Neuronal stem cell (in vitro differentiated cells): ENCODE measurements around the gene NPSR1. TPM values are rescaled to one million over a fixed set of nuclear protein-coding genes. Genes with fewer than 3 reads are reported as not detected.

Experiments used
- DNase-seq: peaks from one replicate; pipeline ENCODE4 v3.0.0-alpha.2; 2013; ENCODE audit warnings: low spot score
- H2AFZ ChIP-seq: one replicate; pipeline ENCODE4 v1.6.1; 2013; ENCODE audit warnings: mild to moderate bottlenecking, low read length, inconsistent platforms
- H2AK5ac ChIP-seq: 2 replicates; pipeline ENCODE4 v1.6.1; 2013; ENCODE audit warnings: low read depth, mild to moderate bottlenecking, inconsistent platforms, low read length, moderate library complexity, mixed read lengths
- H2BK120ac ChIP-seq: 2 replicates; pipeline ENCODE4 v1.6.1; 2013; ENCODE audit warnings: low read depth, mild to moderate bottlenecking, inconsistent platforms, low read length, moderate library complexity, mixed read lengths
- H2BK12ac ChIP-seq: one replicate; pipeline ENCODE4 v1.6.1; 2013; ENCODE audit warnings: low read length, inconsistent platforms
- H2BK15ac ChIP-seq: 2 replicates; pipeline ENCODE4 v1.6.1; 2013; ENCODE audit warnings: mild to moderate bottlenecking, low read length, inconsistent platforms, mixed read lengths
- H2BK5ac ChIP-seq: one replicate; pipeline ENCODE4 v1.6.1; 2013; ENCODE audit warnings: inconsistent platforms, mild to moderate bottlenecking, low read length, moderate library complexity
- H3K14ac ChIP-seq: one replicate; pipeline ENCODE4 v1.6.1; 2013; ENCODE audit warnings: low read length, inconsistent platforms
- H3K18ac ChIP-seq: 2 replicates; pipeline ENCODE4 v1.6.1; 2013; ENCODE audit warnings: low read length, inconsistent platforms
- H3K23ac ChIP-seq: 2 replicates; pipeline ENCODE4 v1.6.1; 2013; ENCODE audit warnings: low read depth, mild to moderate bottlenecking, mixed read lengths, low read length, inconsistent platforms; ENCODE audit not compliant: poor library complexity
- H3K27ac ChIP-seq: replicated peaks from 3 replicates; pipeline ENCODE4 v1.5.1; 2013; ENCODE audit warnings: low read length, inconsistent platforms
- H3K27me3 ChIP-seq, 3 experiments: 2 replicates each; pipeline ENCODE4 v1.6.1; 2013; ENCODE audit warnings: low read length in 3 of 3, mild to moderate bottlenecking in 2 of 3, inconsistent platforms in 1 of 3, low read depth in 1 of 3, mixed read lengths in 1 of 3, moderate library complexity in 1 of 3; ENCODE audit not compliant: control insufficient read depth in 3 of 3, insufficient read depth in 3 of 3
- H3K36me3 ChIP-seq, 2 donors: replicated peaks in 1 of 2; 2 replicates each; pipeline ENCODE4 v1.6.1; 2013; ENCODE audit warnings: low read length in 2 of 2; ENCODE audit not compliant: control insufficient read depth in 2 of 2, insufficient read depth in 2 of 2
- H3K4ac ChIP-seq: 2 replicates; pipeline ENCODE4 v1.6.1; 2013; ENCODE audit warnings: inconsistent platforms, mild to moderate bottlenecking, low read length, moderate library complexity
- H3K4me1 ChIP-seq, 2 donors: 1 replicate in 1 of 2; 2 replicates in 1 of 2; pipeline ENCODE4 v1.6.1; 2013; ENCODE audit warnings: low read length in 2 of 2, low read depth in 1 of 2; ENCODE audit not compliant: control insufficient read depth in 2 of 2, insufficient read depth in 1 of 2
- H3K4me2 ChIP-seq: one replicate; pipeline ENCODE4 v1.6.1; 2013; ENCODE audit warnings: mild to moderate bottlenecking, low read length, inconsistent platforms; ENCODE audit not compliant: insufficient read depth, poor library complexity, severe bottlenecking
- H3K4me3 ChIP-seq, 2 donors: 2 replicates each; pipeline ENCODE4 v1.5.1; 2013; ENCODE audit warnings: low read length in 2 of 2, mild to moderate bottlenecking in 2 of 2, inconsistent platforms in 1 of 2, moderate library complexity in 1 of 2
- H3K79me1 ChIP-seq: one replicate; pipeline ENCODE4 v1.6.1; 2013; ENCODE audit warnings: low read depth, mild to moderate bottlenecking, inconsistent platforms, low read length, moderate library complexity
- H3K9ac ChIP-seq: one replicate; pipeline ENCODE4 v1.6.1; 2013; ENCODE audit warnings: mild to moderate bottlenecking, low read depth, low read length, inconsistent platforms; ENCODE audit not compliant: poor library complexity
- H3K9me3 ChIP-seq, 2 donors: replicated peaks in 1 of 2; 2 replicates each; pipeline versions ENCODE3 to v1.6.1; 2013; ENCODE audit warnings: low read length in 2 of 2, mild to moderate bottlenecking in 2 of 2, inconsistent platforms in 1 of 2, low read depth in 1 of 2, mixed read lengths in 1 of 2, moderate library complexity in 1 of 2; ENCODE audit not compliant: control insufficient read depth in 2 of 2, insufficient read depth in 1 of 2
- H4K8ac ChIP-seq: one replicate; pipeline ENCODE4 v1.6.1; 2013; ENCODE audit warnings: low read depth, mild to moderate bottlenecking, inconsistent platforms, low read length, moderate library complexity
- H4K91ac ChIP-seq: one replicate; pipeline ENCODE4 v1.6.1; 2013; ENCODE audit warnings: low read length, low read depth, mild to moderate bottlenecking, inconsistent platforms; ENCODE audit not compliant: poor library complexity
- WGBS, 2 donors: extraction: QIAGEN DNeasy Blood & Tissue Kit; methylation state at CpG; one replicate each; pipeline ENCODE4 v1.1.7; 2013; ENCODE audit warnings: missing lambda C conversion rate in 2 of 2, mixed read lengths in 1 of 2; ENCODE audit not compliant: insufficient read length in 2 of 2, insufficient replicate concordance in 1 of 2; ENCODE audit errors: extremely low coverage in 2 of 2; 5-methylcytosine and 5-hydroxymethylcytosine counted together
- small RNA-seq: library from polyadenylated mRNA; stranded (forward); fragments of <200 nt; extraction: miRNeasy Mini kit (QIAGEN cat#:217004); gene quantifications from one replicate; pipeline ENCODE3, GENCODE V24; 2013; ENCODE audit not compliant: insufficient read depth

NPSR1 gene

DNA sequence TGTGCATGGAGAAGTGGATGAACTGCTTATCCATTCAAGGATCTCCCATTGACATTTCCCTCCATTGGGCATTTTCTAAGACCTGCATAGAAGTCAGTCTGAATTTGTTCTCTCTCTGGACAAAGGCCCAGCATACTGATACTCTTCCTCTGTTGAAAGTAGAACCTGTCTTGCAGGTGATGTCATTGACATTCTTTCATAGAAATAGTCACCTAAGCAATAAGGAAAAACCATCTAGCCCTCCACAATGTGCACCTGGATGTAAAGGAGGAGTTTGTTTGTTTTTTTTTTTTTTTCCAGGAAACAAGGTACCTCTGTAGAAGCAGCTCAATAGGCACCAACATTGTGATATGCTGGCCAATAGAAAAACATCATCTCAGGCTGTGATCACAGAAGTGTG lies 228.8 kb downstream of the NPSR1 start:
- DNase-seq = no peak
- H3K9me3 ChIP-seq = peaks cover 0 to 5% of the 10 kb centered on the region in 2 donors
- no peak overlapping the region for H2AK5ac ChIP-seq
- H2AFZ ChIP-seq = no peak overlapping the region
- no peak overlapping the region for H2BK120ac ChIP-seq
- H3K18ac ChIP-seq = no peak overlapping the region
- no peak overlapping the region for H3K23ac ChIP-seq
- no peaks in the 10 kb centered on the region for H3K27me3 ChIP-seq
- H4K91ac ChIP-seq = no peak overlapping the region
- no peak overlapping the region for H3K4ac ChIP-seq
- no peak overlapping the region for H2BK12ac ChIP-seq
- H3K4me3 ChIP-seq = no peak overlapping the region
- no peak overlapping the region for H3K27ac ChIP-seq
- H2BK15ac ChIP-seq = no peak overlapping the region
- H3K14ac ChIP-seq = no peak overlapping the region
- no peaks in the 10 kb centered on the region for H3K79me1 ChIP-seq
- H4K8ac ChIP-seq = no peak overlapping the region
- no peak overlapping the region for H3K4me2 ChIP-seq
- H3K9ac ChIP-seq = no peak overlapping the region
- no peaks in the 10 kb centered on the region for H3K36me3 ChIP-seq
- no peaks in the 10 kb centered on the region for H3K4me1 ChIP-seq
- no peak overlapping the region for H2BK5ac ChIP-seq

DNA sequence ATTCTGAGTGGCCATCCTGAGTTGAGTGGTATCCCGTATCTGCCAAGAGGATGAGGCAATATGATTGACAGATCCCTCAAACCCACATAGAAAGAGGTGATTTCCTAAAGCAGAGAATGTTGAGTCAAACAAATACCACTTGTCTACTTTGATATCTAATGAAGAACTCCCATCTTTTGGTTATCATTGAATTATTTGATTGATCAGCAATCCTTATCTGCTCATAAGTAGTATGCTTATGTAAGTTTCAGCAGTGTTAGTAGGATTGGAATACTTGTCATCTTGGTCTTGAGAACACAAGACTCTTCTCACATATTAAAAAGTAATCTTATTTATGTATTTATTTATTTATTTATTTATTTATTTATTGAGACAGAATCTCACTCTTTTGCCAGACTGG lies 231.9 kb downstream of the NPSR1 start:
- H2BK12ac ChIP-seq = no peak overlapping the region
- H4K91ac ChIP-seq = no peak overlapping the region
- H3K18ac ChIP-seq = no peak overlapping the region
- no peak overlapping the region for H4K8ac ChIP-seq
- no CpG with 5 or more reads among the region's 1 CpG for WGBS, 2 donors
- H3K79me1 ChIP-seq = no peaks in the 10 kb centered on the region
- H3K4me3 ChIP-seq = no peak overlapping the region
- no peak overlapping the region for H2BK15ac ChIP-seq
- no peak overlapping the region for H2BK120ac ChIP-seq
- H3K23ac ChIP-seq = no peak overlapping the region
- no peak overlapping the region for H3K27ac ChIP-seq
- H2BK5ac ChIP-seq = no peak overlapping the region
- no peaks in the 10 kb centered on the region for H3K9me3 ChIP-seq
- no peaks in the 10 kb centered on the region for H3K27me3 ChIP-seq
- DNase-seq = no peak
- no peak overlapping the region for H3K9ac ChIP-seq
- H3K4me2 ChIP-seq = no peak overlapping the region
- no peaks in the 10 kb centered on the region for H3K4me1 ChIP-seq
- no peak overlapping the region for H2AK5ac ChIP-seq
- H3K36me3 ChIP-seq = no peaks in the 10 kb centered on the region
- no peak overlapping the region for H2AFZ ChIP-seq
- no peak overlapping the region for H3K14ac ChIP-seq
- no peak overlapping the region for H3K4ac ChIP-seq

DNA sequence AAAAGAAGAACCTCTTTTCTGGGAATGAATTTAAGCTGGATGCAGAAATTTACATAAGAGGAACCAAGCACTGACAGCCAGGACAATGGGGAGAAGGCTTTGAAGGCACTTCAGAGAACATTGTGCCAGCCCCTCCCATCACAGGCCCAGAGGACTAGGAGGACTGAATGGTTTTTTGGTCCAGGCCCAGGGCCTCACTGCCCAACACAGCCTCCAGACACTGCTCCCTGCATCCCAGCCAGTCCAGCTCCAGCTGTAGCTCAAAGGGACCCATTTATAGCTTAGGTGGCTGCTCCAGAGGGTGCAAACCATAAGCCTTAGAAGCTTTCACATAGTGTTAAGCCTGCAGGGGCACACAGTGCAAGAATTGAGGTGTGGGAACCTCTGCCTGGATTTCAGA lies 237.2 kb downstream of the NPSR1 start:
- Histone ChIP-seq H3K18ac (no peak overlapping the region), H3K4me1 (no peaks in the 10 kb centered on the region), H2BK15ac (no peak overlapping the region), H3K27me3 (no peaks in the 10 kb centered on the region), H3K79me1 (no peaks in the 10 kb centered on the region), H3K23ac (no peak overlapping the region), H2BK12ac (no peak overlapping the region), H3K4ac (no peak overlapping the region), H3K4me3 (no peak overlapping the region), H3K9me3 (peaks cover 0 to 2% of the 10 kb centered on the region in 2 donors), H2AK5ac (no peak overlapping the region), H2AFZ (no peak overlapping the region), H3K14ac (no peak overlapping the region), H4K8ac (no peak overlapping the region), H2BK5ac (no peak overlapping the region), H3K36me3 (no peaks in the 10 kb centered on the region), H3K9ac (no peak overlapping the region), H4K91ac (no peak overlapping the region), H2BK120ac (no peak overlapping the region), H3K27ac (no peak overlapping the region), H3K4me2 (no peak overlapping the region)
- no peak for DNase-seq

Small RNAs within 50 kb of the gene (small RNA-seq; reads per million reads assigned to genes)
- gene RF00322 (not detected), gene RN7SL132P (not detected)
